ENCODE data around the gene NCAM1.

Gene NCAM1

DNA sequence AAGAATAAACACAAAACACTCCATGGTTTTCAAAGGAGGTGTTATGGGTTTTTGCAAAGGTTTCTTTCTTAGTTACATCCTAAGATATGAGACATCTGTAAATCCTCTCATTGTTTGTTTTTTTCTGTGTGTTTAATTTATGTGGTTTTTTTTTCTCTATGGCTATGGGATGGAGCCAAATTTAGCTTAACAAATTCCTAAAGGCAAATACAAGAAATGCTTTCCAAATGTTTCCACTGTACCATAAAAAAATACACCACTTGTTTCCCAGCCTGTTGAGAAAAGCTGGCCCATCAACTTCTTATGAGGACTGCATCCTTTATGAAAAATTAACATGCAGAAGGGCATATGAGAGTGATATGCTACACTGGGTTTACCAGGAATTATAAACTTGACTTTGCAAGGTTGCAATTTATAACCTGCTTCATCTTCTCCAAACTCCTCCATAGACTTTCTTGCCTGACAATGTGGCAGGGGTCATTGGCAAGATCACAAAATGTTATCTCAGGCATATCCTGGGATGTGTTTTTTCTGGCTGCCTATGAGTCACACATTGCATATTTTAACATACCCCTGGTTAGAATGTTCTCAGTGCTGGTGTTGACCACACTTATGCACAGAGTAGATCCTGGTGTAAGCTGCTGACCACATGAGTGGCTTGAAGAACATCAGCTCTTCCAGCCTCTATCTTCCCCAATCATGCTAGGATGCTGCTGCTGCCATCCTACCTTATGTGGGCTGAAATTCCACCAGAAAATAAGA is 215.6 kb downstream of the NCAM1 start:
- DNase-seq, result no peak

- no peak for DNase-seq
Observed at GRCh38 chr11:113177671-113178070, 216.5 kb downstream of the NCAM1 start.

- no peak for DNase-seq
Observed at GRCh38 chr11:113178381-113179070, 217.3 kb downstream of the NCAM1 start.

- no peak for DNase-seq
Observed at GRCh38 chr11:113179181-113179704, 218.0 kb downstream of the NCAM1 start.

- DNase-seq, result no peak
Observed at GRCh38 chr11:113181094-113181493, 219.9 kb downstream of the NCAM1 start.

DNA sequence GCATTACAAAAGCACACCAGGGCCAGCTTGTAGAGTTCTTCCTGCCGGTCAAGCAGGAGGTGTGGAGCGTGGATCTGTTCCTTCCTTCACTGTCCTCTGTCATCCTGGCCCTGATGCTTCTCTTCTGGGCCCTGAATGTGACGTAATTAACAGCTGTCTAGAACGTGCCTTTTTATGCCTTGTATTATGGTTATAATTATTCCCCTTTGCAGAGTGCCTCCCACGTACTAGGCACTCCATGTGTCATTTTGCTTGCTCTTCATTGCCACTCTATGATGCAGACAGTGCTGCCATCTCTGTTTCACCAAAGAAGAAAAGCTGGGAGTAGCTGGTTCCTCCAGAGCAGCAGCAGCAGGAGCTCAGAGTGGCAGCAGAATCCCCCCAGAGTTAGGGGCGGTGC is 221.1 kb downstream of the NCAM1 start:
- no peak for DNase-seq

DNA sequence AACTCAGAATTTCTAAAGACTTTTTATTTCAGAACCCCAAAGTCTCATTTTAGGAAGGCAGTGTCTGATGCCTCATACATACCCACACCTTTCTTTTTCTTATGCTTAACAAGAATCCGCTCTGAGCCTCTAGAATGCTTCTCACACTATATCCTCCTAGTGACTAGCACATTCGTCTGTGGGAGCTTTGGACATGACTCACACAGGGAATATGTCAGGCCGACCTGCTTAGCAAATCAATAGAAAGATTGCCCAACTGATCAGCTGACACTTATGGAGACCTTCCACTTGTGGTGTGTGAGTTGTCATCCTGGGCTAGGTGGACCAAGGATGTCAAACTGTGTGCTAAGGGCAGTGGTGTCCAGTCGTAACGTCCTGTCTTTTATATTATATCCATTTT is 223.3 kb downstream of the NCAM1 start:
- DNase-seq, result no peak

GRCh38 chr11:113188371-113188834 is 227.2 kb downstream of the NCAM1 start:
- peak; percentile 5 to 25 for DNase-seq

GRCh38 chr11:113189909-113190667 is 228.9 kb downstream of the NCAM1 start:
- DNase-seq, result peak; percentile 2 to 52

GRCh38 chr11:113192121-113192925 is 231.1 kb downstream of the NCAM1 start:
- no peak for DNase-seq

- no peak for DNase-seq
Observed at GRCh38 chr11:113193016-113193415, 231.8 kb downstream of the NCAM1 start.

DNA sequence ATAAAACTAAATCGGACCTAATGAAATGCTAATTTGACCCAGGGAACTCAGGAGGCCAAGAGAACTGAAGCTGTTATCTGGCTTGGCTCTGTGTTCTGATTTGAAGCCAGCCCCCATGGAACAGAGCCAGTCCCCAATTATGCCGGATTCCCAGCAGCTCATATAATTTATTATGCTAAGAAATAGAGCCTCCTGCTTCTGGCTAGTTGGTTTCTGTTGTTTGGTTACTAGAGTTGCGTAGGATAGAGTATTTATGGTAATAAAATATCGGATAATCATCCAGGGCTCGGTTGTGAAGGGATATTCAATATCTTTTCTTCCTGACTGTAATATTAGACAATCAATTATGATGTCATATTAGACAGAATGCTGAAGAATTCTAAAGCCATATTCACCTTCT is 232.7 kb downstream of the NCAM1 start:
- DNase-seq, result no peak

DNA sequence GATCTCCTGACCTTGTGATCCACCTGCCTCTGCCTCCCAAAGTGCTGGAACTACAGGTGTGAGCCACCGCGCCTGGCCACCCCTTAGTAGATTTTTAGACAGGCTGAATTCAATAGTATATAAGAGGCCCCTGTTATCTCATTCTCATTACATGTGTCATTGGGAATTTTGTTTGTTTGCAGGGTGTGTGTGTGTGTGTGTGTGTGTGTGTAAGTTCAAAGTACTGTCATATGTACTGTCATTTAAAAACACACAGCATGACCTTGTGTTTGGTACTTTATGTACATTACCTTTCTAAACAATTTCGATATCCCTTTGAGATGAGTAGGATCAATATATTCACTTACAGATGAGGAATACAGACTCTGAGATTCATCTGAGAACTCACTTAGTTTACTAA is 234.5 kb downstream of the NCAM1 start:
- DNase-seq, result no peak

DNA sequence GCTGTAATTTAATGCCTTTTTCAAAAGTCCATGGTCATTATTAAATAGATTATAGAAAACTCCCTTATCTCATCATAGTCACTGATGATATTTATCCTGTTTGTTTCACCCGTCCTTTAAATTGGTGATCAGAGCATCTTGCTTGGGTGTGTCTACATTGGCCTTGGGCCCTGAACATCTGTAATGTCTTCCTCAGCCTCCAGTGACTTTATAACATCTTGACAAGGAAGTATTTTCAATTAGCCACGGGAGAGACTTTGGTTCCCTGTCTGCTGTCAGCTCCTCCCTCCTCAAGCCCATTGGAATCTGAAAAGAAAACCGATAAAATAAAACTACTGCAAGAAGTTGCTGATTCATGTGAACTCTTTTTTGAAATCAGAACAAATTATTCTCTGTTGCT is 236.2 kb downstream of the NCAM1 start:
- no peak for DNase-seq

DNA sequence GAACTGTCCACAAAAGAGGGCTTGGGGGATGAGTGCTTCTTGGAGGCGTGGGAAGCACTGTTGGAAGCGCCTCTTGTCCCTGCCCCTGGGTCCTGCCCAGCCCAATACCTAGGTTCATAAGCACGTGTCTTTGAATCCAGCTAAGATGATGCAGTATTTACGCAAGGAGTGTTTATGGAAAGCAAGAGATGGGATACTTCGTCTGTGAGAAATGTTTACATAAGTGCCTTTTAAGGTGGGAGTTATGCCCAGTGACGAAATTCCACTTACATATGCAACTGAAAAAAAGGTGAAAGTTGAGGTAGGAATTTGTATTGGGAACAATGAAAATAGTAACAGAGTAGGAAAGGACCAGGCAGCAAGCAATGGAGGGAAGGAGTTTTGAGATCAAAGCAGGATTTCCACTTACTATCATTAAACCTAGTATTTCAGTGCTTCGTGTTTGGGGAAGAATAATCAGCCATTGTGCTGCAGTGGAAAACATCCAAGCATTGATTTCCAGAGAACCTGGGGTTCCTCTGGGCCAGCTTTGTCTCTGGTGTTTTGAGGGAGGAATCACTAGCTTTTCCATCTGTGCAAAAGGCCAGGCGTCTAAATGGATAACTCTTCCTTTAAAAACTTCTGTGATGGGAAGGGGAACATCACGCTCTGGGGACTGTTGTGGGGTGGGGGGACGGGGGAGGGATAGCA is 237.9 kb downstream of the NCAM1 start:
- DNase-seq, result no peak

- DNase-seq, result no peak
Observed at GRCh38 chr11:113199866-113200265, 238.6 kb downstream of the NCAM1 start.

DNA sequence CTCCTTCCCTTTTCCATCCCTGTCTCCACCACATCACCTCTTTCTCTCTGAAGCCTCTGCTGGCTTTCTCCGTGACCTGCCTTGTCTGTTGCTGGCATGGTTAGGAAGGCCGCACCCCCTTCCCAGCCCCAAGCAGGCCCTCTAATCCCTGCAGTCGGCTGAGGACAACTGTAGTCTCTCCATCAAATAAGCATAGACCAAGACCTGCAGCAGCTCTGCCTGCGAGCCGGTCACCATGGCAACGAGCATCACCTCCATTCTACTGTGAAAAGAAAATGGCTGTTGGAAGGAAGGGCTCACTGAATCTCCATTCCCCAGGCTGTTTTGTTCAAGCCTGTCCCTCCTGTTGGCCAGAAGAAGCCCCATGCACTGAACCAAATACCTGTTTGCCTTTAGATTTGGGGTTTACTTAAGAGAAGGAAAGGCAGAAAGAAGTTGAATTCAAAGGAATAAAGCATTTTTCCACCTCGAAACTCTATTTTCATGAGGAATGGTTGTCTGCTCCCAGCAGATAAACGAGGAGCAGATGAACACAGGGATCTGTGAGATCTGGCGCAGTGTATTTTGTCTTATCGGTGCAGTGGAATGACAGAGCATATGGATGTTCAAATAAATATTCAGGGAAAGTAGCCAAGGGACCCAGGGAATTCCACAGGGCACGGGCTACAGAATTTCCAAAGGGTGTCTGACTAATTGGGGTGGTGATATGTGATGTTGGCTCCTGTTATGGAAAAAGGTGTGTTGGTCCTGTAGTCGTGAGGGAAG is 240.0 kb downstream of the NCAM1 start:
- no peak for DNase-seq

DNA sequence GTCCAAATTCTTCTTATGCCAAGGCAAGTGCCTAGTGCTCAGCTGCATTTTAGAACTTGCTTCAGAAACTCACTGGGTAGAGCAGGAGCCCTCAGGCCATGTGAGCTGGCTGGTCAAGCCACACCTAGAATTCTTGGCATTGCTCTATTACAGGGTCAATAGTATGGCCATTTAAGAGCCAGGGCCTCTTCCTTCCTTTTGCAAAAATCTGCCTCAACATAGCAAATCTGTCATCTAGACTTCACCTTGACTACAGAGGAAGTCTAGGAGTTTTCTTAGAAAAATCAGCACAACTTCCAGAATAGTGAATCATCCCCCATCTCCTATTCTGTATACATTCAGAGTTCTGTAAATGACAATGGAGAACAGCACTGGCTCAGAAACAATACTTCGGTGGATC is 241.2 kb downstream of the NCAM1 start:
- no peak for DNase-seq

GRCh38 chr11:113203141-113203753 is 242.0 kb downstream of the NCAM1 start:
- DNase-seq, result no peak

DNA sequence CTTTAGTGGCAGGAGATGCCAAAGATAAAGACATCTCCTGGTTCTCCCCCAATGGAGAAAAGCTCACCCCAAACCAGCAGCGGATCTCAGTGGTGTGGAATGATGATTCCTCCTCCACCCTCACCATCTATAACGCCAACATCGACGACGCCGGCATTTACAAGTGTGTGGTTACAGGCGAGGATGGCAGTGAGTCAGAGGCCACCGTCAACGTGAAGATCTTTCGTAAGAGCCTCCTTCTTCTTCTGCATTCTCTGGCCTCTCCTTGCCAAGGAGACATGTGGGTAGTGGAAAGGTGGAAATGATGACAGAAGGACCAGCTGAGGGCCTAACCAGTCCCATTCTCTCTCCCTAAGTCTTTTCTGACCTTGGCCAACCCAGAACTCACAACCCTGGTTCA is 243.1 kb downstream of the NCAM1 start:
- DNase-seq, result peak in 1 of 2 donors; percentile 55

GRCh38 chr11:113213549-113213948 is 252.3 kb downstream of the NCAM1 start:
- DNase-seq, result no peak

All from CD4-positive, alpha-beta T cell treated with Interleukin-4 for 1 hour (primary cell).